Body of pancreas (tissue), 4 donors: ENCODE measurements around the gene GARIN5B.

Experiments used
- POLR2A ChIP-seq, 3 donors: fragments of 450-650 bp; IDR thresholded peaks; one replicate each; pipeline ENCODE4 v1.6.1; 2016; ENCODE audit warnings: antibody characterized with exemption in 3 of 3, mild to moderate bottlenecking in 2 of 3
- TF ChIP-seq, protein P1 (sequence below), 7 experiments: fragments of 450-650 bp in 4 of 7; fragments of 200-600 bp in 3 of 7; sonication (generic) in 3 of 7; IDR thresholded peaks; one replicate each; pipeline ENCODE4 v1.5.1; 2016 to 2019; ENCODE audit warnings: antibody characterized with exemption in 7 of 7

DNA sequence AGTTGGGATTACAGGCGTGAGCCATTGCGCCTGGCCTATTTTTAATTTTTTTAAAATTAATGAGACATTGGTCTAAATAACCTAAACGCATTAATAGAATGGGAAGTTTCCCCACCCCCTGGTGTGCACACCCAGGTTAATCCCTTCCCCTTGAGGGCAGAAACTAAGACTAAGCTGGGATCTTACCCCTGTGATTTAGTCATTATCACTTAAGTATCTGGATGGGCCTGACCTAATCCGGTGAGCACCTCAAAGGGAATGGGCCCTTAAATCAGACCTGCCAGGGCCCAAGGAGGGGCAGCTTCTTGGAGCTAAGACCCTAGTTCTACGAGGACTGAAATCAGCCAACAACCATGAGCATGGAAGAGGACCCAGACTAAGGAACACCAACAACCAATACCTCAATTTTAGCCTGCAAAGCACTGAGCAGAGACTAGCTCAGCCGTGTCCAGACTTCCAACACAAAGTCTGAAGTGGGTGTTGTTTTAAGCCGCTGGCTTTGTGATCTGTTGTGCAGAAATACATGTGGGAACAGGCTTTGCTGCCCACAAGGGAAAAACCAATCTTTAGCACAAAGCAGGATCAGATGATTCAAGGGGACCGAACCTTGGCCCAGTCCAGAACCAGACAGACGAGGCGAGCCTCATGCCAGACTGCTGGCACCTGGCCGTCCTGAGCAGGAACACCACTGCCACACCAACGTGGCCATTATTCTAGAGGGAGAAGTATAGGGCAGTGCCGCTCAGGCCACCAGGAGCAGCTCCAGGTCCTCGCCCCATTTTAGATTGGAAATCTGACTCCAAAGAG is 37.4 kb upstream of the GARIN5B start:
- TF ChIP-seq, protein P1, sequence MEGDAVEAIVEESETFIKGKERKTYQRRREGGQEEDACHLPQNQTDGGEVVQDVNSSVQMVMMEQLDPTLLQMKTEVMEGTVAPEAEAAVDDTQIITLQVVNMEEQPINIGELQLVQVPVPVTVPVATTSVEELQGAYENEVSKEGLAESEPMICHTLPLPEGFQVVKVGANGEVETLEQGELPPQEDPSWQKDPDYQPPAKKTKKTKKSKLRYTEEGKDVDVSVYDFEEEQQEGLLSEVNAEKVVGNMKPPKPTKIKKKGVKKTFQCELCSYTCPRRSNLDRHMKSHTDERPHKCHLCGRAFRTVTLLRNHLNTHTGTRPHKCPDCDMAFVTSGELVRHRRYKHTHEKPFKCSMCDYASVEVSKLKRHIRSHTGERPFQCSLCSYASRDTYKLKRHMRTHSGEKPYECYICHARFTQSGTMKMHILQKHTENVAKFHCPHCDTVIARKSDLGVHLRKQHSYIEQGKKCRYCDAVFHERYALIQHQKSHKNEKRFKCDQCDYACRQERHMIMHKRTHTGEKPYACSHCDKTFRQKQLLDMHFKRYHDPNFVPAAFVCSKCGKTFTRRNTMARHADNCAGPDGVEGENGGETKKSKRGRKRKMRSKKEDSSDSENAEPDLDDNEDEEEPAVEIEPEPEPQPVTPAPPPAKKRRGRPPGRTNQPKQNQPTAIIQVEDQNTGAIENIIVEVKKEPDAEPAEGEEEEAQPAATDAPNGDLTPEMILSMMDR (IDR thresholded peaks at IDR 0.05): no peak
- TF ChIP-seq POLR2A (IDR thresholded peaks at IDR 0.05): no peak
